ENCODE results near the gene FAR2. TPM values are rescaled to one million over a fixed set of nuclear protein-coding genes. Genes with fewer than 3 reads are reported as not detected.
"Not testable (repeated sequence)": the region's sequence is repeated elsewhere in the genome, so short reads cannot be mapped to it uniquely, and the experiment has no call there.

The FAR2 gene
- total RNA-seq, 1 donor from 2014 or later: 10.6 TPM

DNA sequence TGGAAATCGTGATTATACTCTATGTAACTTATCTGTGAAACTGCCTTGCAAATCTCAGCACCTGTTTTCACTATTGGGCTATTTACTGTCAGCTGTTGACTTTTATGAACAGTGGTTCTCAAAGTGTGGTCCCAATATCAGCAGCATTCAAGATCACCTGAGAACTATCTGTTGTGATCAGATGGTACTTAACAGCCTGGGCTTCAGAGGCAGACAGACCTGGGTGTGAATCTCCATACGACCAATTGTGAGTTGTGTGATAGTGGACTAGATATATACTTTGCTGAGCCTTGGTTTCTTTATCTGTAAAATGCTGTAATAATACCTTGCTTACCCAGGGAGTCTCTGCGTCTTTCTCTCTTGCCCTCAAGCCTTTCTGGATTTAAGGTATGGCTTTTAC lies 126.8 kb downstream of the FAR2 start:
- intact Hi-C loops (cut with micrococcal nuclease): no loop called here

DNA sequence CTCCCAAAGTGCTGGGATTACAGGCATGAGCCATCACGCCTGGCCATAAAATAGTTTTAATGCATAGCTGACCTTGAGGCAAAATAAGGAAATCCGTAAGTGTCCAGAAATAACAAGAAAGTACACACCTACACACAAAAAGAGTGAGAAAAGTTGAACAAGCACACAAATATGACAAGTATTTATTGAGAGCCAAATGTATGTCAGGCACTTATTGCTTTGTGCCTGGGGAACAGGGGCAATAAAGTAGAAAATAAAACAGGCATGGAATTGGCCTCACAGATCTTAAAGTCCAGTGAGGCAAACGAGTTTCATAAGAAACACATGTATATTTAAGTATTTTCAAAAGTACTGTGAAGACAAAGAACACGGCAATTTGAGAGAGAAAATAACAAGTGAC lies 128.2 kb downstream of the FAR2 start:
- intact Hi-C loops (cut with micrococcal nuclease): no loop called here

DNA sequence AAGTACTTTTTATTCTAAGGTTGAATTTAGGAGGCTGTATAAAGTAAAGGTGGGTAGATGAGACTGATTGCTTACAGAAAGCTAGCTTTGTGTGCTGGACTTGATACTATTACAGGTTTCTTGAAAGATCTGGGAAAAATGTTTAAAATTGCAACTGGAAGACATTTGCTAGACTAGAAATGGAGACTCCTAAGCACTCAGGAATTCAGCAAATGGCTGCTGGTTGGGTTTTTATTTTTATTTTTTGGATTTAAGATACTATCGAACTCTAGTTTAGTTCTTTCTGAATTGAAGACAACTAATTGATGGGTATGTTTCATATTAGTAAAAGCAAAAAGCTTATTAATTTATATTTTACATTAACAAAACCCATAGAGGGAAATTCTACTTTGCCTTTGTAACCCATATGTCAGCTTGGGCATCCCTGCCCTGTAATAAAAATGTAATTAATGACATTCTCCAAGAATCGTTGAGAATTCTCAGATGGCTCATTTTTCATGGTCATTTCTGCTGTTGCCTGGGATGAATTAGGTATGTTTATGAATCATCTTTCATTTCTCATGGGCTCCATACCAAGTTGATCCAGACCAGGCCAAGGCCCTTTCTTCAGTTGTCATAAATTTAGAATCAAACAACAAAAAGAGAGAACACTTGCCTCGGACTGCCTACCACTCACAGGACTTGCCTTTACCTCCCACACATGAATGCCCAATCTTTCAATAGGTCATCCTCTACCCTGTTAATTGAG lies 129.8 kb downstream of the FAR2 start:
- intact Hi-C loops (cut with micrococcal nuclease): no loop called here

DNA sequence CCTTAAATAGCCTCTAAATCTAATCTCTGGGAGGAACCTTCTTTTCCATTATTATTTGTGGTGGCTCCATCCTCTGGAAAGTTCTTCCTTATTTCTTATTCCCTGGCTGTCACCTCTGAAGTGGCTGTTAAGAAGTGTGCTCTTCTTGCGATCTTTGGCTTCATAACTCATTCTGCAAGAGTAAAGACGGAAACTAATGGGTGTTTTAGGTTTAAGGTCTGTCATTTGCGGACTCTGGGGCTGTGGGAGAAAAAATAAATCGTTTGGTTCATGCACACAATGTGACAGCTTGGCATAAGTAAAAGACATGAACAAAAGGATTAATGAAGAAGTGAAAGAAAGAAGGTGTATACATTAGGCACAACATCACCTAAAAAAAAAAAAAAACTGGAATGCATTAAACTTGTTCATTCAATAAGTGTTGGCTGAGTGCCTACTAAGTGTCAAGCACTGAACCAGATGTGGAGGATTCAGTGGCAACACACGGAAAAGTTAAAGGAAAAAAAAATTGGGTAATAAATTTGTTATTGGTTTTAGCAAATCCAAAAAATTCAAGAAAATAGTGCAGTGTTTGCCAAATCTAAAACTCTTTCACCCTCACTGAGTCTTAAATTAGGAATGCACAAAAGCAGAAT lies 132.4 kb downstream of the FAR2 start:
- intact Hi-C loops (cut with micrococcal nuclease): no loop called here

DNA sequence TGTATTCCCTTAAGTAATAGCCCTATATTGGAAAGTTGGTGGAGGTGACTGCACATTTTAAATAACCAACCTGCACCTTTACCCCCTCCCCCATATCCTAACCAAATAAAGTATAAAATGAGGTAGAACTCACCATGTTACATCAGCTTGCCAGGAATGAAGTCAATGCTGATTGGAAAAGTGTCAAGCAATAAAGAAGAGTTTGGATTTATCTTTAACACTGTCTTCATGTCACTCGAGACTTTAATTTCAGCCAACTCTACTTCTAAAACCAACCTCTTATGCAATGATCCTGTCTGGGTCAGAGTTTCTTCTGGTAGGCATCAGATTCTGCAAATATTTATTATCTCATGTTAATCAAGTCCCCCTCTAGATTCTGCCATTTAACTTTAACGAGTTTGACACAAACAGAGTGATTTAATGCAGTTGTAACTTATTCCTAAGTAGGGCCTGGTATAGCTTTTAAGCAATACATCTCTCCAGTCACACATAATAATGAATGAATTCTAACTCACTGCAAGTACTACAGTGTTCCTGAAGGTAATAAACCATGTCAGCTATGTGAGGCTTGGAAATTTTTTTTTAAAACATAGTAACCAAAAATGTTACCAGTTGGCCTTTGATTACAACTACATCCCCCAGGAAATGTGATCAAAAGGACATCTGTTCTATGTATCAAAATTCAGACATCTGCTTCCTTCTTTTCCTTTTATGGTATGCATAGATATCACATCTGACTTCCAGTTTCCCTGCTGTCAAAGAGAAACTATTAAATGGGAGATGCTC lies 133.1 kb downstream of the FAR2 start:
- intact Hi-C loops (cut with micrococcal nuclease): no loop called here

DNA sequence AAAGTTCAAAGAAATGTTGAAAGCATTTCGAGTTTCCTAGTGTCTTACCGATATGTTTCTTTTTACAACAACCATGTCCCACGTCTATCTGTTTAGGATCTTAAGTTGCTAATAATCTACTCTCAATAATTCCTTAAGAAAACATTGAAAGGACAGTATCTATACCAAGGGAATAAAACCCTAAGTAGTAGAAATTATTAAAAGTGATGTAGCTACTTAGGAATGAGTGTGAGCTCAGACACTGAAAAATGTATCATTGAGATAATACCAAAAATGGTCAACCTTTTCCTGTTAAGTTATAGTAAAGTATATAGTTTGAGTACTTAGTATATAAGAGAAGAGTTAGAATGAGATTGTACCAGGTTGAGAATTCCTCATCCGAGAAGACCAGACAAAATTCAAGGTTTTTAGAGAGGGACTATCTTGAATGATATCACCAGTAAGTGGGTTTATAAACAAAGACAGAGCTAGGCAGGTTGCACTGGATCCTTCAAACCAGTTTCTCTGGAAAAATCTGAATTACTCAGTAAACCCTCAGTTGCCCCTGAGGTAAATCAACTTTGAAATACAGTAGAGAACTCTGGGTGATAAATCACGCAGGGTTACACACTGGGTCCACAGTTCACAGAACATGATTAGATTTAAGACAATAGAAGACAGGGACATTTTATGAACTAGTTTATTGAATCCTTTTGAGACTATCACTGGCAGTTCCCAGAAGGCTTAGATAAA lies 135.1 kb downstream of the FAR2 start:
- intact Hi-C loops (cut with micrococcal nuclease): no loop called here

DNA sequence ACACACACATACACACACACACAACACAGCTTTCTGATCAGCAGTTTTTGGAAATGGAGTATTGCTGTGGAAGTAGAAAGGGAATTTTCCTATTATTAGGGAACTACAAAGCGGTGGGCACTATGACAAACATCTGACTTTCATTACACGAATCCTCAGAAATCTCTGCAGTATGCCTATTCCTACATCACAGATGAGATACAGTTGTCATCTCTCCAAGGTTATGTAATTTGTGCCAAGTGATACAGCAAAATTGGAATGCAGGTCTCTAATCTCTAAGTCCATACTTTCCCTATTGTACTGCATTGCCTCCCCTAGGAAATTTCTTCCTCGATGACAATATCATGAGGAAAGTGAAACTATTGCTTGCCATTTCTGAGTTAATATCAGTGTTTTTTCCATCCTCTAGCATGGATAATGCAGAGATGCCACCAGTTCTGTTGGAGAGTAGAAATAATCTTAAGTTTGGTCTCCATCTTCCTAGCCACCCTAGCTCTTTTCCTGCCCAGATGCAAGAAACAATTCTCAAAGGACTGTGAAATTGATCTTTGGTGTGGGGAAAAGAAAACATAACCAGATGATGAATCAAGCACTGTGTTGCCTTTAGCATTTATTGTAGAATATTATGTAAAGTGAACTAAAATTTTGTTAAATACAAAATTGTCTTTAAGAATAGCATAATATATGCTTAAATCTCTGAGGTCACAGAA lies 137.2 kb downstream of the FAR2 start:
- intact Hi-C loops (cut with micrococcal nuclease): no loop called here

DNA sequence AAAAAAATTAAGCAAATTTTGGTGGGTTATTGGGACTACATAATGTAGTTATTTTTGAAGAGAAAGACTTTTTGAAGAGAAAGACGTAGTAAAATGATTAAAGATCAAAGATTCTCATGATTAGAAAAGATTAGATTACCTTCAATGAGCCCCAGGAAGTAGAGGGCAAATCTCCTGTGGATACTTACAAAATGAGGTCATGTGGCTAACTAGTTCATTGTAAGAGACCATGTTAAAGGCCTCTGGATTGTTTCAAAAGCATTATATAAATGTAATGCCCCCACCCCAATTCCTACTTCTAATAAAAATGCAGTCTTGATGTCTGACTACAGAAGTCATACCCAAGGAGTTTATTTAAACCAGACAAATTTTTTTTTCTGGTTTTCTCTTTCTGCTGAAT lies 138.5 kb downstream of the FAR2 start:
- intact Hi-C loops (cut with micrococcal nuclease): no loop called here

DNA sequence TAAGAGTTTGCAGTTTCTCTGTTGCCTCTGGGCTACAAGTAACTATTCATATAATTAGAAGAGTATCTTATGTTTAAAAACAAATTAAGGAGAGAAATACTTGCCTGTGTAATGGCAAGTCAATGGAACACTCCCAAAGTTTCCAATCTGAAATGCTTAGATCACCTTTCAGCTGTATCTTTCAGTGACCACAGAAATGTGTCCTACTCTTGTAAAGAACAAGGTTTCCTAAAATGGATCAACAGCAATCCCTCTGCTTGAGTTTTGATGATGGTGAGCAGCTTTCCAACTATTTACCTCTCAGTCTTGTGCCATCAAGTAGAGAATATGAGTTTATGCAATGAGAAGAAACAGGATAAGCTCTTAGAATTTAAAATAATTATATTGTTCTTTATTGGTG lies 139.0 kb downstream of the FAR2 start:
- intact Hi-C loops (cut with micrococcal nuclease): no loop called here

DNA sequence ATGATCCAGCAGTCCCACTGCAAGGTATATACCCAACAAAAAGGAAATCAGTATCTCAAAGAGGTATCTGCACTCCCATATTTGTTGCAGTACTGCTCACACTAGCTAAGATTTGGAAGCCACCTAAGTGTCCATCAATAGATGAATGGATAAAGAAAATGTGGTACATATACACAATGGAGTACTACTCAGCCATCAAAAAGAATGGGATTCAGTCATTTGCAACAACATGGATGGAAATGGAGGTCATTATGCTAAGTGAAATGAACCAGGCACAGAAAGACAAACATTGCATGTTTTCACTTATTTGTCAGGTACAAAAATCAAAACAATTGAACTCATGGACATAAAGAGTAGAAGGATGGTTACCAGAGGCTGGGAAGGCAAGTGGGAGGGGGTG lies 141.4 kb downstream of the FAR2 start:
- intact Hi-C loops (cut with micrococcal nuclease): not testable (repeated sequence)

DNA sequence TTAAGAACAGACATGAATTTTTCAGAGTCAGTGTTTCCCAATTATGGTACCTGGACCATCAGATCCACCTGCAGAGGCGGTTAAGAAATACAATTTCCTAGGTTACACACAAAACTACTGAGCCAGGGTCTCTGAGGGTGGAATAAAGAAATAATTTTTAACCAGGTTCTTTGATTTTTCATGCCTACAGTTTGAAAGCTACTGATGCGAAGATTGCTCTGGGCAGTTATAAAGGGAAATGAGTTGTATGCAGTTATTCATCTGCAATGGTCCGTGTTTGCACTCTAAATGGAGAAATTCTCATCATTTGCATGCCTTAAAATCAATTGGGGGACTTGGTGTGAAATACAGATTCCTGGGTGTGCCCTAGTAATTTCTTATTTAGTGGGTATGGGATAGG lies 142.1 kb downstream of the FAR2 start:
- intact Hi-C loops (cut with micrococcal nuclease): no loop called here

DNA sequence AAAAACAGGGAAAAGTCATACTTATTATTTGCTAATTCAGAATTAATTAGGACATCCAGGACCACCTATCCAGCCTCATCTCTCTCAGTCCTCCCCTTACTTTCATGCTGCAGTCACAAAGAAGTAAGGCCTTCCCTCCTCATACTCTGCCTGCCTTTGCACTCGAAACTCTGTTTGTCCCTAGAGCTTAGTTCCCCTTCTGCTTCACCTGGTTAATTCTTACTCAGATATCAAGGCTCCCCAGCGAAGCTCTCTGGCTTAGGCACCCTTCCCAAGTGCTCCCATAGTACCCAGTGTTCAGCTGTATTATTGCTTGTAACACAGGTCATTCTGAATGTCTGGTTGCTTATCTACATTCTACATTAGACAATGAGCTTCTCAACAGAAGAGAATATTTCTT lies 150.6 kb downstream of the FAR2 start:
- intact Hi-C loops (cut with micrococcal nuclease): no loop called here

DNA sequence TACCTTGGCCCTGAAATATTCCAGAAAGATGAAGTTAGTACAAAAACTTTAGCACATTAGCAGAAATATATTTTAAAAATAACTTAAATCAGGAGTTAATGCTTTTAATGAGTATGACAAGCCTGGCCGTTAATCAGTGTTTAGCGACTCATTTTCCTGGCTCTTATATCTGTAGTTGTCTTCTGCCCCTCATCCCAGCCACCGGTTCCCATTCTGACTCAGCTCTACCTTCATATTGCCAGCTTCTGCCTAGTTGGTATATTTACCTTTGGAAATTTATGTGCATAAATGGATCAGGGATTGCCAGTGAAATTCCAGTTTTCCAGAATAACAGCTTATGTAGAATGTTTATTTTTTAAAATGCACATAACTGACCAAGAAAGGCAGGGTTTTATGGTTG lies 152.0 kb downstream of the FAR2 start:
- intact Hi-C loops (cut with micrococcal nuclease): no loop called here

DNA sequence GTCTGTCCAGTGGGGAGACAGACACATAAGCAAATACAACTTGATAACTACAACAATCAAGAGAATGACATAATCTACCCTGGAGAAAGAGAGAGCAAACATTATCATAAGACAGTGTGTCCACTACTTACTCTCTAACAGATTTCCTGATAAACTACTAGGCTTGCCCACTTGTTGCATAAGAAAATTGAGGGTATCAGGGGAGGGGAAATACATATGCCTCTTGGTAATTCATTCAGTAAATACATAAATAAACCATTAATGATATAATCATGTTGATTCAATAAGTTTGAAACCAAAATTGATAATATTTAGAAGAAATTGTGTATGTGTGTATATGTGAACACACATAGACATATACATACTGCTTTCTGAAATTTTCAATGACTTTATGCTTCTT lies 155.3 kb downstream of the FAR2 start:
- intact Hi-C loops (cut with micrococcal nuclease): no loop called here

DNA sequence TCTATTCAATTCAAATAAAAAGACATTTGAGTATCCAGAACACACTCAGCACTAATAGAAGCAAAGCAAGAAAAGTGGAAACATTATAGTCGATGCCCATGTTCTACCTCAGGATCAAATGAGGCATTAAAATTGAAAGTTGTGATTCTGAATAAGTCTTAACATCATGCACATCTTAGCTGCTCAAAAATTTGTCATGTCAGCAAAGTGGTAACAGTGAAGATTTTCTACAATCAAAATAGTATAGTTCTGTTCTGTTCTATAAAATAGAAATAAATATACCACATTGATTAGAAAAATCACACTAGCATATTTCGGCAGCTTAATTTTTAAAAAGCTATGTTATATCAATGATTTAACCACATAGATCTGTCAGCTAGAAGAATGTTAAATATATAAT lies 157.2 kb downstream of the FAR2 start:
- intact Hi-C loops (cut with micrococcal nuclease): no loop called here

DNA sequence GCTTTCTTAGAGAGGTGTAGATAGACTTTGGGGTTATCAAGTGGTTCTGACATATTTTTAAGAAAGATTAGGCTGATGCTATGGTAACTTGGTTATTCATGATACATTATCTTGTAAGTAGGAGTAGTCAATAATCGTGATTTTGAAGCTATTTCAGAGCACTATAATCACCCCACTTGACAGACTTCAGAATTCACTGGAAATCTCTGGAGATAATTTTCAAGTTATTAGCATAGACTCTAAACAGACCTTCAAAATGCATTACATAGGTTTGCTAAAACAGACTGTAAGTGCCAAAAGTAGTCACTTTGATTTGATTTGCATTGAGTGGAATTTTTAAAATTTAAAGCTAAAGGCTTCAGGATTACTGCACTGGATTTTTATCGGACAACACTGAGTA lies 157.6 kb downstream of the FAR2 start:
- intact Hi-C loops (cut with micrococcal nuclease): no loop called here

DNA sequence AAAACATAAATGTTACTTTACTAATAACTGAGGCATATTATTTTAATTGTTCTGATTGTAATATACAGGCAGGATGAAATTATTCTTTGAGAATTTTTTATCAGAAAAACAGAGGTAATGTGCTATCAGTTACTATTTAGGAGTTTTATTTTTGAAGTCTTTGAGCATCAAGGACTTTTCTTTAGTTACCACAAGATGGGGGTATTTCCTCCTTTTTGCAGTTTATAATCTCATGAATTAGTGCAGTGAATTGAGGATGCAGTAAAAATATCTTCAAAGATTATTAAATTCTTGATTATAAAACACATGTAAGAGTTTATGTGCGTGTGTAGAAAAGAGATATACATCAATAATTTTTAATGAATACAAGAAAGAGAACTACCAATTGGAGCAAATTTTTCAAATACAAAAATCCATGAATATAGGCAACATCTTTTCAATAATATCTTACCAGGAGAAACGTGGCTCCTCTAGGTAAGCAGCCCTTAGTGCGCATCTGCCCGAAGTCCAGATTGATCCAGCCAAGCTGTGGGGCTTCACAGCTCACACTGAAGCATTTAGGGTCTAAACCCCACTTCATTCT lies 160.3 kb downstream of the FAR2 start:
- intact Hi-C loops (cut with micrococcal nuclease): no loop called here

DNA sequence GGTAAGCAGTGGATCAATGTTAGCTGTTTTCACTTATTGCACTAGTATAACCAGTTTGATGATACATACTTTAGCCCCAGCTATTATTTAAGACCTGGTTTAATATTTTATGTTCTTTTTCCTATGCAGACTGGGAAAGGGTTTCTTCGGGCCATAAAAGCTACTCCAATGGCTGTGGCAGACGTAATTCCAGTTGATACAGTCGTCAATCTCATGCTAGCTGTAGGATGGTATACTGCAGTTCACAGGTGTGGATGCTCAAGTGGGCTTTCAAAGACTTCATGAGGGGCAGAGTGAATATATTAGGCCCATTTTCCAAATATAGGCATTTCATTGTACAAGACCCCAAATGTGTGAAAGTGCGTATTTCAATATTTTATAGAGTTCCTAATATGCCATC lies 161.8 kb downstream of the FAR2 start:
- intact Hi-C loops (cut with micrococcal nuclease): no loop called here

DNA sequence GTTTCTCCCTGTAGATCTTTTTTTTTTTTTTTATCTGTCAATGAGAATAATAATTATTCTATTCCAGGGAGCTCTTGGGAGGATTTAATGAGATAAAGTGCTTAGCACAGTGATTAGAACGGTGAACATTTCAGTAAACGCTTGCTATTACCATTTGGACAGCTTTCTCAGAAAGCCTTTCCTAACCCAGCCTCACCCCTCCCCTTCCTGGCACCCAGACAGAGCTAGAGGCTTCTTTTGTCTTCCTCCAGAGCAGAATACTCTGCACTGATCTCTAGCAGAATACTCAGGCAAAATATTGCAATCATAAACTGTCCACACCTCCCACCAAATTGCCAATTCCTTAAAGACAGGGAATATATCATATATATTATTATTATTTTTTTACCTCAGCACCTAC lies 165.3 kb downstream of the FAR2 start:
- intact Hi-C loops (cut with micrococcal nuclease): no loop called here

DNA sequence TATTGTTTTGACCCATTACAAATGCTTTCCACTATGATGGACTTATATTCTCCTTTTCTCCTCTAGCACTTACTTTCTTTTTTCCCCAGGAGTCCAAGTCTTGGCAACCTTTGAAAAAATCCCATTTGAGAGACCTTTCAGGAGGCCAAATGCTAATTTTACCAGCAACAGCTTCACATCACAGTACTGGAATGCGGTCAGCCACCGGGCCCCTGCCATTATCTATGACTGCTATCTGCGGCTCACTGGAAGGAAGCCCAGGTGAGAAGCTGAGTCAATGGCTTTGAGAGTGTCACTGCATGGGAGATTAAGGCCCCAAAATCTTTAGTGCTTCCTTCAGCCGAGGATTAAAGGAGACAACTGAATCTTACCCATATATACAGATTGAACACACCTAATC lies 167.7 kb downstream of the FAR2 start:
- intact Hi-C loops (cut with micrococcal nuclease): loop anchor here (1.0 kb wide), 1 partner anchor 228 kb away; no protein-coding TSS in a partner anchor
